ENCODE data around the gene POU2AF1.

POU2AF1 gene

GRCh38 chr11:111355956-111356659 is 23.0 kb downstream of the POU2AF1 start:
- DNase-seq (ENCODE audit: low read depth): no peak
- TF ChIP-seq CTCF (IDR thresholded peaks at IDR 0.05; ENCODE audit: low read depth, low read length, missing control alignments): no peak
- H3K4me3 ChIP-seq (ENCODE audit: low read depth, low read length): no peak overlapping the region
- in situ Hi-C loops (cut with HindIII; ENCODE audit: low sequenced_read_pairs): no loop called here

GRCh38 chr11:111355101-111355500 is 24.0 kb downstream of the POU2AF1 start:
- TF ChIP-seq CTCF (IDR thresholded peaks at IDR 0.05; ENCODE audit: low read depth, low read length, missing control alignments): no peak
- in situ Hi-C loops (cut with HindIII; ENCODE audit: low sequenced_read_pairs): no loop called here
- H3K4me3 ChIP-seq (ENCODE audit: low read depth, low read length): no peak overlapping the region
- no peak for DNase-seq (ENCODE audit: low read depth)

GRCh38 chr11:111354601-111354891 is 24.5 kb downstream of the POU2AF1 start:
- no peak overlapping the region for H3K4me3 ChIP-seq (ENCODE audit: low read depth, low read length)
- TF ChIP-seq CTCF (IDR thresholded peaks at IDR 0.05; ENCODE audit: low read depth, low read length, missing control alignments): no peak
- DNase-seq (ENCODE audit: low read depth): no peak
- in situ Hi-C loops (cut with HindIII; ENCODE audit: low sequenced_read_pairs): no loop called here

- in situ Hi-C loops (cut with HindIII; ENCODE audit: low sequenced_read_pairs): no loop called here
- TF ChIP-seq CTCF (IDR thresholded peaks at IDR 0.05; ENCODE audit: low read depth, low read length, missing control alignments): no peak
- DNase-seq (ENCODE audit: low read depth): no peak
- H3K4me3 ChIP-seq (ENCODE audit: low read depth, low read length): no peak overlapping the region
These were observed 25.1 kb downstream of the POU2AF1 start for GRCh38 chr11:111353776-111354600.

- in situ Hi-C loops (cut with HindIII; ENCODE audit: low sequenced_read_pairs): no loop called here
- H3K4me3 ChIP-seq (ENCODE audit: low read depth, low read length): no peak overlapping the region
- DNase-seq (ENCODE audit: low read depth): no peak
- no peak for TF ChIP-seq CTCF (IDR thresholded peaks at IDR 0.05; ENCODE audit: low read depth, low read length, missing control alignments)
These were observed 26.0 kb downstream of the POU2AF1 start for GRCh38 chr11:111352935-111353710.

- in situ Hi-C loops (cut with HindIII; ENCODE audit: low sequenced_read_pairs): no loop called here
- no peak for DNase-seq (ENCODE audit: low read depth)
- TF ChIP-seq CTCF (IDR thresholded peaks at IDR 0.05; ENCODE audit: low read depth, low read length, missing control alignments): no peak
- H3K4me3 ChIP-seq (ENCODE audit: low read depth, low read length): no peak overlapping the region
These were observed 26.8 kb downstream of the POU2AF1 start for GRCh38 chr11:111352231-111352746.

Data from astrocyte of the cerebellum (primary cell).